ENCODE measurements around the gene GLYATL3.
A peak's percentile ranks its signal among the peaks of the same experiment; 100 is the strongest.

GLYATL3 gene

GRCh38 chr6:49553384-49553783, 53.7 kb downstream of the GLYATL3 start:
- no peak overlapping the region for H4K8ac ChIP-seq (ENCODE audit: low read depth, low read length)
- H3K9me3 ChIP-seq (replicated peaks in 1 of 2; ENCODE audit: control insufficient read depth in 2 of 2, insufficient read depth in 1 of 2, low read depth in 1 of 2, low read length in 2 of 2): no peaks in the 10 kb centered on the region
- no peak overlapping the region for H2BK5ac ChIP-seq (ENCODE audit: low read length)
- no peak overlapping the region for H2BK120ac ChIP-seq (ENCODE audit: low read depth, low read length)
- DNase-seq (ENCODE audit: low spot score): no peak
- H3K4me3 ChIP-seq (ENCODE audit: low read length in 2 of 2): no peak overlapping the region
- no peak overlapping the region for H3K18ac ChIP-seq (ENCODE audit: low read length)
- H3K4ac ChIP-seq (ENCODE audit: low read length): no peak overlapping the region
- H2BK12ac ChIP-seq (ENCODE audit: low read length): no peak overlapping the region
- H3K36me3 ChIP-seq (replicated peaks in 1 of 2; ENCODE audit: control insufficient read depth in 2 of 2, insufficient read depth in 2 of 2, low read length in 2 of 2): no peaks in the 10 kb centered on the region
- WGBS, 2 donors (ENCODE audit: extremely low coverage in 2 of 2, insufficient read length in 2 of 2, insufficient replicate concordance in 1 of 2): no CpG with 5 or more reads among the region's 1 CpG
- H3K23ac ChIP-seq (ENCODE audit: low read depth, low read length, poor library complexity): no peak overlapping the region
- no peak overlapping the region for H2AFZ ChIP-seq (ENCODE audit: low read length)
- H3K4me2 ChIP-seq (ENCODE audit: insufficient read depth, low read length, poor library complexity, severe bottlenecking): peak overlapping the region; percentile 36
- no peak overlapping the region for H2BK15ac ChIP-seq (ENCODE audit: low read length)
- H3K27ac ChIP-seq (replicated peaks; ENCODE audit: low read length): peak overlapping the region; percentile 19
- no peak overlapping the region for H3K14ac ChIP-seq (ENCODE audit: low read length)
- peaks cover 0 to 45% (median 0%) of the 10 kb centered on the region in 3 experiments for H3K27me3 ChIP-seq (ENCODE audit: control insufficient read depth in 3 of 3, insufficient read depth in 3 of 3, low read depth in 1 of 3, low read length in 3 of 3)
- no peak overlapping the region for H4K91ac ChIP-seq (ENCODE audit: low read depth, low read length, poor library complexity)
- no peaks in the 10 kb centered on the region for H3K79me1 ChIP-seq (ENCODE audit: low read depth, low read length)
- peaks cover 2 to 4% of the 10 kb centered on the region in 2 donors for H3K4me1 ChIP-seq (ENCODE audit: control insufficient read depth in 2 of 2, insufficient read depth in 1 of 2, low read depth in 1 of 2, low read length in 2 of 2)
- no peak overlapping the region for H3K9ac ChIP-seq (ENCODE audit: low read depth, low read length, poor library complexity)
- no peak overlapping the region for H2AK5ac ChIP-seq (ENCODE audit: low read depth, low read length)

GRCh38 chr6:49555951-49556350, 56.2 kb downstream of the GLYATL3 start:
- Histone ChIP-seq H2AFZ (ENCODE audit: low read length) (no peak overlapping the region), H3K9ac (ENCODE audit: low read depth, low read length, poor library complexity) (no peak overlapping the region), H3K14ac (ENCODE audit: low read length) (no peak overlapping the region), H2BK5ac (ENCODE audit: low read length) (no peak overlapping the region), H3K4me1 (ENCODE audit: control insufficient read depth in 2 of 2, insufficient read depth in 1 of 2, low read depth in 1 of 2, low read length in 2 of 2) (peaks cover 2 to 4% of the 10 kb centered on the region in 2 donors), H3K27ac (replicated peaks; ENCODE audit: low read length) (no peak overlapping the region), H3K9me3 (replicated peaks in 1 of 2; ENCODE audit: control insufficient read depth in 2 of 2, insufficient read depth in 1 of 2, low read depth in 1 of 2, low read length in 2 of 2) (no peaks in the 10 kb centered on the region), H3K36me3 (replicated peaks in 1 of 2; ENCODE audit: control insufficient read depth in 2 of 2, insufficient read depth in 2 of 2, low read length in 2 of 2) (peaks cover 0 to 5% of the 10 kb centered on the region in 2 donors), H3K79me1 (ENCODE audit: low read depth, low read length) (no peaks in the 10 kb centered on the region), H3K4me2 (ENCODE audit: insufficient read depth, low read length, poor library complexity, severe bottlenecking) (no peak overlapping the region), H4K91ac (ENCODE audit: low read depth, low read length, poor library complexity) (no peak overlapping the region), H3K4me3 (ENCODE audit: low read length in 2 of 2) (no peak overlapping the region), H3K4ac (ENCODE audit: low read length) (no peak overlapping the region), H2BK120ac (ENCODE audit: low read depth, low read length) (no peak overlapping the region), H2BK15ac (ENCODE audit: low read length) (no peak overlapping the region), H3K23ac (ENCODE audit: low read depth, low read length, poor library complexity) (no peak overlapping the region), H3K27me3 (ENCODE audit: control insufficient read depth in 3 of 3, insufficient read depth in 3 of 3, low read depth in 1 of 3, low read length in 3 of 3) (peaks cover 0 to 22% (median 0%) of the 10 kb centered on the region in 3 experiments), H4K8ac (ENCODE audit: low read depth, low read length) (no peak overlapping the region), H2BK12ac (ENCODE audit: low read length) (no peak overlapping the region), H2AK5ac (ENCODE audit: low read depth, low read length) (no peak overlapping the region), H3K18ac (ENCODE audit: low read length) (no peak overlapping the region)
- WGBS, 2 donors (ENCODE audit: extremely low coverage in 2 of 2, insufficient read length in 2 of 2, insufficient replicate concordance in 1 of 2): no CpG with 5 or more reads among the region's 4 CpGs
- DNase-seq (ENCODE audit: low spot score): no peak

GRCh38 chr6:49556429-49556837, 56.7 kb downstream of the GLYATL3 start:
- Histone ChIP-seq H2BK12ac (ENCODE audit: low read length) (no peak overlapping the region), H3K4me3 (ENCODE audit: low read length in 2 of 2) (no peak overlapping the region), H3K9ac (ENCODE audit: low read depth, low read length, poor library complexity) (no peak overlapping the region), H3K9me3 (replicated peaks in 1 of 2; ENCODE audit: control insufficient read depth in 2 of 2, insufficient read depth in 1 of 2, low read depth in 1 of 2, low read length in 2 of 2) (no peaks in the 10 kb centered on the region), H3K36me3 (replicated peaks in 1 of 2; ENCODE audit: control insufficient read depth in 2 of 2, insufficient read depth in 2 of 2, low read length in 2 of 2) (peaks cover 0 to 5% of the 10 kb centered on the region in 2 donors), H3K79me1 (ENCODE audit: low read depth, low read length) (no peaks in the 10 kb centered on the region), H3K4ac (ENCODE audit: low read length) (no peak overlapping the region), H3K27ac (replicated peaks; ENCODE audit: low read length) (no peak overlapping the region), H4K91ac (ENCODE audit: low read depth, low read length, poor library complexity) (no peak overlapping the region), H3K18ac (ENCODE audit: low read length) (no peak overlapping the region), H4K8ac (ENCODE audit: low read depth, low read length) (no peak overlapping the region), H2AK5ac (ENCODE audit: low read depth, low read length) (no peak overlapping the region), H2BK5ac (ENCODE audit: low read length) (no peak overlapping the region), H3K27me3 (ENCODE audit: control insufficient read depth in 3 of 3, insufficient read depth in 3 of 3, low read depth in 1 of 3, low read length in 3 of 3) (peaks cover 0 to 18% (median 0%) of the 10 kb centered on the region in 3 experiments), H2BK120ac (ENCODE audit: low read depth, low read length) (no peak overlapping the region), H3K4me1 (ENCODE audit: control insufficient read depth in 2 of 2, insufficient read depth in 1 of 2, low read depth in 1 of 2, low read length in 2 of 2) (peaks cover 0 to 2% of the 10 kb centered on the region in 2 donors), H3K4me2 (ENCODE audit: insufficient read depth, low read length, poor library complexity, severe bottlenecking) (no peak overlapping the region), H3K23ac (ENCODE audit: low read depth, low read length, poor library complexity) (no peak overlapping the region), H2AFZ (ENCODE audit: low read length) (no peak overlapping the region), H2BK15ac (ENCODE audit: low read length) (no peak overlapping the region), H3K14ac (ENCODE audit: low read length) (no peak overlapping the region)
- DNase-seq (ENCODE audit: low spot score): no peak

- Histone ChIP-seq H3K27me3 (ENCODE audit: control insufficient read depth in 3 of 3, insufficient read depth in 3 of 3, low read depth in 1 of 3, low read length in 3 of 3) (peaks cover 0 to 10% (median 0%) of the 10 kb centered on the region in 3 experiments), H3K14ac (ENCODE audit: low read length) (no peak overlapping the region), H2AFZ (ENCODE audit: low read length) (no peak overlapping the region), H3K18ac (ENCODE audit: low read length) (no peak overlapping the region), H3K79me1 (ENCODE audit: low read depth, low read length) (no peaks in the 10 kb centered on the region), H3K4me1 (ENCODE audit: control insufficient read depth in 2 of 2, insufficient read depth in 1 of 2, low read depth in 1 of 2, low read length in 2 of 2) (peaks cover 0 to 2% of the 10 kb centered on the region in 2 donors), H3K4me2 (ENCODE audit: insufficient read depth, low read length, poor library complexity, severe bottlenecking) (no peak overlapping the region), H3K9me3 (replicated peaks in 1 of 2; ENCODE audit: control insufficient read depth in 2 of 2, insufficient read depth in 1 of 2, low read depth in 1 of 2, low read length in 2 of 2) (no peaks in the 10 kb centered on the region), H3K27ac (replicated peaks; ENCODE audit: low read length) (no peak overlapping the region), H4K8ac (ENCODE audit: low read depth, low read length) (no peak overlapping the region), H3K23ac (ENCODE audit: low read depth, low read length, poor library complexity) (no peak overlapping the region), H4K91ac (ENCODE audit: low read depth, low read length, poor library complexity) (no peak overlapping the region), H3K36me3 (replicated peaks in 1 of 2; ENCODE audit: control insufficient read depth in 2 of 2, insufficient read depth in 2 of 2, low read length in 2 of 2) (peaks cover 0 to 5% of the 10 kb centered on the region in 2 donors), H2BK15ac (ENCODE audit: low read length) (no peak overlapping the region), H2BK120ac (ENCODE audit: low read depth, low read length) (no peak overlapping the region), H2AK5ac (ENCODE audit: low read depth, low read length) (no peak overlapping the region), H2BK12ac (ENCODE audit: low read length) (no peak overlapping the region), H3K9ac (ENCODE audit: low read depth, low read length, poor library complexity) (no peak overlapping the region), H3K4me3 (ENCODE audit: low read length in 2 of 2) (no peak overlapping the region), H3K4ac (ENCODE audit: low read length) (no peak overlapping the region), H2BK5ac (ENCODE audit: low read length) (no peak overlapping the region)
- no CpG with 5 or more reads among the region's 3 CpGs for WGBS, 2 donors (ENCODE audit: extremely low coverage in 2 of 2, insufficient read length in 2 of 2, insufficient replicate concordance in 1 of 2)
- DNase-seq (ENCODE audit: low spot score): no peak
Observed at GRCh38 chr6:49557177-49557576, 57.5 kb downstream of the GLYATL3 start.

All from neuronal stem cell (in vitro differentiated cells).